Measurements from ENCODE around the gene ALDH1L1. TPM values are rescaled to one million over a fixed set of nuclear protein-coding genes. Genes with fewer than 3 reads are reported as not detected.

The ALDH1L1 gene
- total and polyA plus RNA-seq, 8 donors = 1.4 to 17.4 (median 5.2) TPM

DNA sequence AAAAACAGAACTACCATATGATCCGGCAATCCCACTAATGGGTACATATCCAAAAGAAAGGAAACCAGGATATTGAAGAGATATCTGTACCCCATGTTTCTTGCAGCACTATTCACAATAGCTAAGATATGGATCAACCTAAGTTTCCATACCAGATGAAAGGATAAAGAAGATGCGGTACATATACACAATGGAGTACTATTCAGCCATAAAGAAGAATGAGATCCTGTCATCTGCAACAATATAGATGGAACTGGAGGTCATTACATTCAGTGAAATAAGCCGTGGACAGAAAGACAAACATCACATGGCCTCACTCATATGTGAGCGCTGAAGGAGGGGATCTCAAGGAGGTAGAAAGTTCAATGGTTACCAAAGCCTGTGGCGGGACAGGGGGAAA, 99.4 kb downstream of the ALDH1L1 start:
- Histone ChIP-seq H3K4me1 (peaks cover 7 to 29% (median 21%) of the 10 kb centered on the region in 4 donors), H3K27ac (no peak overlapping the region), H3K9me3 (no peaks in the 10 kb centered on the region), H3K4me3 (no peak overlapping the region), H3K36me3 (no peaks in the 10 kb centered on the region), H3K27me3 (no peaks in the 10 kb centered on the region)
- intact Hi-C loops (cut with DNase I; ENCODE audit: low total_unique reads) = no loop called here
- TF ChIP-seq POLR2AphosphoS5 (IDR thresholded peaks at IDR 0.05) (no peak), POLR2A (IDR thresholded peaks at IDR 0.05) (no peak), EP300 (IDR thresholded peaks at IDR 0.05) (no peak)
- TF ChIP-seq, protein P1, sequence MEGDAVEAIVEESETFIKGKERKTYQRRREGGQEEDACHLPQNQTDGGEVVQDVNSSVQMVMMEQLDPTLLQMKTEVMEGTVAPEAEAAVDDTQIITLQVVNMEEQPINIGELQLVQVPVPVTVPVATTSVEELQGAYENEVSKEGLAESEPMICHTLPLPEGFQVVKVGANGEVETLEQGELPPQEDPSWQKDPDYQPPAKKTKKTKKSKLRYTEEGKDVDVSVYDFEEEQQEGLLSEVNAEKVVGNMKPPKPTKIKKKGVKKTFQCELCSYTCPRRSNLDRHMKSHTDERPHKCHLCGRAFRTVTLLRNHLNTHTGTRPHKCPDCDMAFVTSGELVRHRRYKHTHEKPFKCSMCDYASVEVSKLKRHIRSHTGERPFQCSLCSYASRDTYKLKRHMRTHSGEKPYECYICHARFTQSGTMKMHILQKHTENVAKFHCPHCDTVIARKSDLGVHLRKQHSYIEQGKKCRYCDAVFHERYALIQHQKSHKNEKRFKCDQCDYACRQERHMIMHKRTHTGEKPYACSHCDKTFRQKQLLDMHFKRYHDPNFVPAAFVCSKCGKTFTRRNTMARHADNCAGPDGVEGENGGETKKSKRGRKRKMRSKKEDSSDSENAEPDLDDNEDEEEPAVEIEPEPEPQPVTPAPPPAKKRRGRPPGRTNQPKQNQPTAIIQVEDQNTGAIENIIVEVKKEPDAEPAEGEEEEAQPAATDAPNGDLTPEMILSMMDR (IDR thresholded peaks at IDR 0.05) = no peak
- WGBS, 5 donors = 75 to 97% (median 94%) methylated on average over 5 of the region's 5 CpGs
- no peak for DNase-seq

DNA sequence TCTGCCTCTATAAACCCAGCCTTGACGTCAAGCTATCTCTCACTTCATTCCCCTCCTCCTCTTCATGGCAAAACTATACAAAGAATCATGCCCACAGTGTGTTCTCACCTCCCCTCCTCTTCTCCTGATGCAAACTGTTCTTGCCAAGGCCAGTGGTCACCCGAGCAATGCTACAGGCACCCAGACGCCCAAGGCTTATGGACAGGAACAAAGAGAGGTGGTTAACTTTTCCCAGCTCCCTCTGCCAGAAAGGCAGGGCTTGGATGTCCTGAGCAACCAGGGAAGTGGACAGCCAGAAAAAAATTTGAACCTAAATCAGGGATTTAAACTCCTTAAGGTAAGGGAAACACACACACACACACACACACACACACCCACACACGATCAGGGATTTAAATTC, 101.5 kb downstream of the ALDH1L1 start:
- intact Hi-C loops (cut with DNase I; ENCODE audit: low total_unique reads) = no loop called here
- no peaks in the 10 kb centered on the region for H3K36me3 ChIP-seq
- H3K9me3 ChIP-seq = peaks cover 0 to 4% (median 0%) of the 10 kb centered on the region in 4 donors
- no peak overlapping the region for H3K27ac ChIP-seq
- H3K4me1 ChIP-seq = peaks cover 7 to 20% (median 15%) of the 10 kb centered on the region in 4 donors
- TF ChIP-seq, protein P1 (IDR thresholded peaks at IDR 0.05) = no peak
- TF ChIP-seq EP300 (IDR thresholded peaks at IDR 0.05) (no peak), POLR2AphosphoS5 (IDR thresholded peaks at IDR 0.05) (no peak), POLR2A (IDR thresholded peaks at IDR 0.05) (no peak)
- H3K27me3 ChIP-seq = no peaks in the 10 kb centered on the region
- 72 to 84% (median 79%) methylated on average over 4 of the region's 4 CpGs for WGBS, 5 donors
- DNase-seq = no peak
- no peak overlapping the region for H3K4me3 ChIP-seq

DNA sequence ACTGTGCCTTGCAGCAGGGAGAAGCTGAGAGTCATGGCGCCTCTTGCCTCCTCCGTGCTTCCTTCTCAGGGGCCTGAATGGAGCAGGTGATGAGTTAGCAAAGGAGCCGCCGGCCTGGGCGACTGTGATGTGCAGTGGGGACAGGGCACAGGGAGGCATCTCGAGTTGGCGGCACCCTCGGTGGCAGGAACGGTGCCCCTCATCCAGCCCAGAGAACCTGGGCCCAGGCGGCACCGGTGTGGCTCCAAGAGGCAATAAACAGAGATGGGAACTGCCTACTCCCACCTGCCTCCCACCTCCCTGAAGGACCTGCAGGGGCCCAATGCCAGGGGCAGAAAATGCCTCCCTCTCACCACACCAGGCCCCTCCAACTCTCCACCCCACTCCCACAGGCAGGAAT, 102.6 kb downstream of the ALDH1L1 start:
- DNase-seq = no peak
- peaks cover 0 to 8% (median 0%) of the 10 kb centered on the region in 4 donors for H3K9me3 ChIP-seq
- TF ChIP-seq, protein P1 (IDR thresholded peaks at IDR 0.05) = no peak
- no peak for TF ChIP-seq POLR2AphosphoS5 (IDR thresholded peaks at IDR 0.05)
- TF ChIP-seq EP300 (IDR thresholded peaks at IDR 0.05) = no peak
- TF ChIP-seq POLR2A (IDR thresholded peaks at IDR 0.05) = no peak
- H3K4me1 ChIP-seq = peaks cover 1 to 13% (median 6%) of the 10 kb centered on the region in 4 donors
- H3K36me3 ChIP-seq = peaks cover 0 to 6% (median 0%) of the 10 kb centered on the region in 4 donors
- H3K4me3 ChIP-seq = no peak overlapping the region
- H3K27me3 ChIP-seq = no peaks in the 10 kb centered on the region
- intact Hi-C loops (cut with DNase I; ENCODE audit: low total_unique reads) = no loop called here
- WGBS, 5 donors = 95 to 97% (median 96%) methylated on average over 8 to 11 of the region's 11 CpGs
- no peak overlapping the region for H3K27ac ChIP-seq

DNA sequence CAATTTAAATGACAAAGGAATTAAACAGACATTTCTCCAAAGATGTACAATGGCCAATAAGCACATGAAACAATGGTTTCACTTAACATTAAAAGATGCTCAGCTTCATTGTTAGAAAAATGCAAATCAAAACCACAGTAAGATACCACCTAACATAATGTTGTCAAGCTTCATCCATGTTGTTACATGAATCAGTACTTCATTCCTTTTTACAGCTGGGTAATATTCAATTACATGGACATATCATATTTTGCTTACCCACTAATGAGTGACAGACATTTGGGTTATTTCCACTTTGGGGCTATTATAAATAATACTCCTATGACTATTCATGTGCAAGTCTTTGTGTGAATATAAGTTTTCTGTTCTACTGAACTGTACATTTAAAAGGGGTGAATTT, 104.2 kb downstream of the ALDH1L1 start:
- DNase-seq = no peak
- H3K9me3 ChIP-seq = peaks cover 0 to 8% (median 0%) of the 10 kb centered on the region in 4 donors
- H3K27ac ChIP-seq = no peak overlapping the region
- H3K4me1 ChIP-seq = no peaks in the 10 kb centered on the region
- H3K27me3 ChIP-seq = no peaks in the 10 kb centered on the region
- intact Hi-C loops (cut with DNase I; ENCODE audit: low total_unique reads) = no loop called here
- TF ChIP-seq POLR2AphosphoS5 (IDR thresholded peaks at IDR 0.05) (no peak), EP300 (IDR thresholded peaks at IDR 0.05) (no peak), POLR2A (IDR thresholded peaks at IDR 0.05) (no peak)
- TF ChIP-seq, protein P1 (IDR thresholded peaks at IDR 0.05) = no peak
- H3K36me3 ChIP-seq = peaks cover 0 to 7% (median 0%) of the 10 kb centered on the region in 4 donors
- no peak overlapping the region for H3K4me3 ChIP-seq

Measured in stomach (tissue), 9 donors.